Right kidney (tissue), 1 donor: ENCODE data around the gene OGFOD3.
"Not testable (repeated sequence)": the region's sequence is repeated elsewhere in the genome, so short reads cannot be mapped to it uniquely, and the experiment has no call there.

Source experiments
- DNase-seq: peaks from one replicate; pipeline ENCODE4 v3.0.0-alpha.2; 2016

OGFOD3 gene

DNA sequence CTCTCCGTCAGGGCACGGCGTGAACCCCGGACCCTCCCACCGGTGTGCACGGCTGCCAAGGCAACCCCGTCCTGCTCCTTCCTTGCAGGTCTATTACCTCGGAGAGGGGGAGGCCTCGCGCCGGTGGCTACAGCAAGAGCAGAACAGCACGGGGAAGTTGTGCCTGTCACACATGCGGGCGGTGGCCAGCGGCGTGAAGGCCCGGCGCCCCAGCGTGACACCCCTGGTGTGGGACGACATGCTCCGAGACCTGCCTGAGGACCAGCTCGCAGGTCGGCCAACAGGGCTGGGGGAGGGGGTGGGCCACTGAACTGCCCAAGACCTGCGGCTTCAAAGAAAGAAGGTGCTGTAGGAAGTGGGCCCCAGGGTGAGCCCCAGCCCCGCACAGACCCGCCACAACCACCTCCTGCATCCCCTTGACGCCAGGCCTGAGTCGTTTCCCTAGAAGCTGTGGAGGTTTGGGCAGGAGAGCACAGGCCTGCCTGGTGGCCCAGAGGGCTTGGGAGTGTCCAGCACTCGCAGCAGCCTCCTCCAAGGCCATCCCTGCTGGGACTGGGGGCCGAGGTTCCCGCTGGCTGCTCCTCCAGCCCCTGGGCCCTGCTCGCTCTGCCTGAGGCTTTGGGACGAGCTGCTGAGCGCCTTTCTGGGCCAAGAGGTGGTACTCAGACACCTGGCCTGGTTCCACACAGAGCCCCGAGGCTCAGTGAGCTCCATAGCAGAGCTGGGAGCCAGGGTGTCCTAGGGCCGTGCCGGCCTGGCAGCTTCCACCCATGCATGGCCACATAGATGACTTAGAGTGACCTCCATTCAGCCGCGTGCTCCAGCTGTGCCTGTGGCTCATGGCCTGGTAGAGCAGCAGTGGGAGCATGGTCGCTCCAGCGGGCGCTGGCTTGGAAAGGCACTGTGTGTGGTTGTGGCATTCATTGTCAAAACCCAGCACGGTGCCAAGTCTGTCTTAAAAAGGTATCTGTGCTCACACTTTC lies 17.5 kb upstream of the OGFOD3 start:
- no peak for DNase-seq

GRCh38 chr17:82435103-82435502 lies 16.7 kb upstream of the OGFOD3 start:
- DNase-seq, result no peak

- no peak for DNase-seq
Observed at GRCh38 chr17:82434216-82434565, 15.8 kb upstream of the OGFOD3 start.

DNA sequence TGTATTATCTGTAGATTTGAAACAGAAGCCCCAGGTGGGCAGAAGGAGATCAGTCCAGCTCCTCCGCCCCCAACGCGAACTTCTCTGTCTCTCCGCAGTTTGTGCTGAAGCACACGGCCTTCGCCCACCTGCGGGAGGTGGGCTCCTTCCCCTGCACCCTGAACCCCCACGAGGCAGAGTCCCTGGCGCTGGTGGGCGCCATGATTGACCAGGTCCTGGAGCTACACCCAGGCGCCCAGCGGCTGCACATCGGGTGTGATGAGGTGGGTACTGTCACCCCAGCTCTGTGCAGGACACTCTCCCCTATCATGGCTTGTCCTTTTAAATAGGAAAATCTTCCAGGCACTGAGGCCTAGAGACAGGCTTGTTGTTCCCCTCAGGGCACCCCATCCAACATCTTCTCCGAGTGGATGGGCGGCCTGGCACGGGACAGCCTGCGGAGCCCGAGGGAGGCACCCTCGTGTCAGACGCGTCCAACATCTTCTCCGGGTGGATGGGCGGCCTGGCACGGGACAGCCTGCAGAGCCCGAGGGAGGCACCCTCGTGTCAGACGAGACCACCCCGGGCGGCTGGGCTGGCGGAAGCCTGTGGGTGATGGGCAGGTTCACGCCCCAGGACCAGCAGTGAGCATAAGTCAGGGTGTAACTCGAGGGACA lies 15.3 kb upstream of the OGFOD3 start:
- no peak for DNase-seq

GRCh38 chr17:82432017-82432416 lies 13.6 kb upstream of the OGFOD3 start:
- DNase-seq, result no peak

DNA sequence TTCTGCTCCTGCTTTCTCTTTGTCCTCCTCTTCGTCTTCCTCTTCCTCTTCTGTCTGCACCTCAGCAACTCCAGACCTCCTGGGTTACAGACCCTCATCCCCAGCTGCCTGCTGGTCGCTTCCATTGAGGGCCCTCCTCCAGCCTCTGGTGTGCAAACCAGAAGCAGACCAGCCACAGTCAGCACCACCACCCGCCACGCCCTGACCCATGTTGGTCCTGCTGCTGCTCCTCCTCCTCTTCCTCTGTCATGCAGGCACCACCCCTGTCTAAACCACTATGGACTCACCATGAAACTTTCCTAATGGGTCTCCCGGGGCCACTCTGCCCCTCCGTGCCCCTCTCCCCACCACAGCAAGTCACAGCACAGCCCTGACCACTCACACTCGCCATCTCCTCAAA lies 11.4 kb upstream of the OGFOD3 start:
- DNase-seq, result no peak

GRCh38 chr17:82428546-82428945 lies 10.2 kb upstream of the OGFOD3 start:
- no peak for DNase-seq

GRCh38 chr17:82424863-82425159 lies 6.4 kb upstream of the OGFOD3 start:
- no peak for DNase-seq

GRCh38 chr17:82424001-82424862 lies 5.8 kb upstream of the OGFOD3 start:
- no peak for DNase-seq

- DNase-seq, result no peak
Observed at GRCh38 chr17:82419540-82419939, 1.2 kb upstream of the OGFOD3 start.

DNA sequence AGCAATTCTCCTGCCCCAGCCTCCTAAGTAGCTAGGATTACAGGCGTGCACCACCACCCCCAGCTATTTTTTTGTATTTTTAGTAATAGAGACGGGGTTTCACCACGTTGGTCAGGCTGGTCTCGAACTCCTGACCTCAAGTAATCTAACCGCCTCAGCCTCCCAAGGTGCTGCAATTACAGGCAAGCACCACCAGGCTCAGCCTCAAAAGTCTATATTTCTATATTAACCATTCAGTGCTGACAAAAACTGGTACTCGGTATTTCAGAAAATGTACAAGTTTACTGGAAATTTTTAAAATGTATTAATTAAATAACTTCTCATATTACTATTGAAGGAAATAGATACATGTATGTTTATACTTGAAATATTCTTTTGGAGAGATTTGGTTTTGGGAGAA lies 1.6 kb downstream of the OGFOD3 start:
- no peak for DNase-seq

DNA sequence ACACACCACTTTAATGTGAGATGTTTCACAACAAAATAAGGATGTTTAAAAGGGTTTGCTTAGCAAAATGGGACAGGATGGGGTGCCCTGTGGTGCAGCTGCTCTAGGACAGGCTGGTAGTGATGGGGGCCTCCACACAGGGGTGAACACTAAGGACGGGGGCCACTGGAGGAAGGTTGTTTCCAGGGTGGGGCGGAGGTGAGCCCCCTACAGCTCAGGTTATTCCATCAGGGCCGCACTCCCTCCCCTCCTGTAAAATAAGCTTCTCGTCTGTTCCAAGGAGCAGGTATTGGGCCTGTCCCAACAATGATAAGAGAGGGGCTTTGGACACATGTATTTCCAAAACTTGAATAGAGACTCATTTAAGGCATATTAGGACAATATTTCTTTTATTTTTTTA lies 2.1 kb downstream of the OGFOD3 start:
- no peak for DNase-seq

- DNase-seq, result no peak
Observed at GRCh38 chr17:82415786-82416185, 2.6 kb downstream of the OGFOD3 start.

GRCh38 chr17:82415336-82415735 lies 3.0 kb downstream of the OGFOD3 start:
- no peak for DNase-seq

GRCh38 chr17:82414548-82415281 lies 3.7 kb downstream of the OGFOD3 start:
- peak; percentile 89 for DNase-seq

DNA sequence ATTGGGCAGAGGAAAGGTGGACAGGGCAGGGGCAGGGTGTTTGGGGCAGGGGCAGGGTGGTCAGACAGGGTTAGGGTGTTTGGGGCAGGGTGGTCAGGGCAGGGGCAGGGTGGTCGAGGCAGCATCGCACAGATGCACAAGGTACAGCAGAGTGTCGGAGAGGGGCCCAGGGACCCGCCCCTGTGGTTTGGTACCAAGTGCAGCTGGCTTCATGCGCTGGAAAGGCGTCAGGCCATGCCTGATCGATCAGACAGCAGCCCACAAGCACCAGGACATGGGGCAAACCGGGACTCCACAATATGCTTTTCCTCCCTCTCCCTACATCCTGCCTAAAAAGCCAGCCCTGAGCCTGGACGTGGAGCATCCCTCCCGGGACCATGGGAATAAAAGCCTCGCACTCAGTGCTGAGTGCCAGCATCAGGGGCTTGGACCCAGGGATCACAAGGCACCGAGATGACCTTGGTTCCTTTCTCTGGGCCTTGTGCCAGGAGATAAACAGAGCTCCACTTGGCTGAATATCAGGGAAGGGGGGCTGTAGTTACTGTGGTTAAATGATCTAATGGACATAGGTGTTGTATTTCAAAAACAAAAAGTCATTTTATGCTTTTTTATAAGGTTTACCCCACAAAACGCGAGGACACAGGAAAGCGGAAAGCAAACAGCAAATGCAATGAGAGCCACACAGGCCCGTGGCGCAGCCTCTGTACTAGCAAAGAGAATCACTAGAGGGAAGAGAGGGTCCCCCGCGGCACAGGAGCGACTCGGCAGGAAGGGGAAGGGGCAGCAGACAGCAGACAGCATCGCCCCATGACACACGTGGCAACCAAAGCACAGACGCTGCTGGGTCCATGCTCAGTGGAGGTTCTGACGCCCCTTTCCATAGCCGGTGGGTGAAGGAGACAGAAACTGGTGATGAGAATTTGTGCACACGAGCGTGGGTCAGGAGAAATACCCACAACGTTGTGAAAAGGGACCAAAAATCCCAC lies 5.6 kb downstream of the OGFOD3 start:
- DNase-seq, result no peak

DNA sequence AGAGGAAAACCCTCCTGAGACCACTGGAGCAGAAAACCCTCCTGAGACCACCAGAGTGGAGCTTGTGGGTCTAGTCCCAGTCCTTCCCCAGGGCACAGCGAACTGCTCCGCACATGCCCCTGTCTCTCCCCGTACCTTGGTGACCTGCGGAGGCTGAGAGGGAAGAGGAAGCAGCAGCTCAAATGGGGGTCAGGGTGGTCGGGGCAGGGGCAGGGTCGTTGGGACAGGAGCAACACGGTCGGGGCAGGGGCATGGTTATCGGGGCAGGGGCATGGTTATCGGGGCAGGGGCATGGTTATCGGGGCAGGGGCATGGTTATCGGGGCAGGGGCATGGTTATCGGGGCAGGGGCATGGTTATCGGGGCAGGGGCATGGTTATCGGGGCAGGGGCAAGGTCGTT lies 6.3 kb downstream of the OGFOD3 start:
- not testable (repeated sequence) for DNase-seq

DNA sequence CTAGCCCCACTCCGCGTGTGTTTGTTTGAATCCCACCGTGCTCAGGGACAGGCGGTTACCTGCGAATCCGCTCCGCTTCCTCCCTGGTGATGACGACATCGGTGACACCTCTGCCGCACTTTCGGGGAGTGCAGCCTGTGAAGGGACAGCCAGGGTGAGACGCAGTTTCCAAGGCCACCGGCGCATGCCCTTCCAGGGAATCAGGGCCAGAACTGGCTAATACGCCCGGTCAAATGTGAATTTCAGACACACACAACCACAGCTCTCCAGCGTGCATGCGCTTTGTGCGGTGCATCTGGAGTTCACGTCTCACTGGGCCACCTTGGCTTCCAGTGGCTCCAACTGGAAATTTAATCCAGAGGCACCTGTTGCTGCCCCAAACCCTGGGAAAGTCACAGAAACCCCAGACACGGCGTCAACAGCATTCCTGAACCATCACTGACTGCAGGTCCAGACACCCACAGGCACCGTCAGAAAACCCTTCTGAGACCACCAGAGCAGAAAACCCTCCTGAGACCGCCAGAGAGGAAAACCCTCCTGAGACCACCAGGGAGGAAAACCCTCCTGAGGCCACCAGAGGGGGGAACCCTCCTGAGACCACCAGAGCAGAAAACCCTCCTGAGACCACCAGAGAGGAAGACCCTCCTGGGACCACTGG lies 6.9 kb downstream of the OGFOD3 start:
- DNase-seq, result no peak

GRCh38 chr17:82410014-82410716 lies 8.2 kb downstream of the OGFOD3 start:
- no peak for DNase-seq

- DNase-seq, result no peak
Observed at GRCh38 chr17:82408938-82409318, 9.5 kb downstream of the OGFOD3 start.
